ENCODE results near the gene NRG2. TPM values are rescaled to one million over a fixed set of nuclear protein-coding genes. Genes with fewer than 3 reads are reported as not detected.

Gene NRG2
- total and polyA plus RNA-seq, 2 of the 4 experiments (the other 2 are of a cell fraction) = 0.18 TPM; not detected in 1

- CTCF ChIA-PET = no interaction called here
- intact Hi-C loops (cut with micrococcal nuclease) = no loop called here
These were observed 141.9 kb downstream of the NRG2 start for GRCh38 chr5:139901251-139901575.

More at GRCh38 chr5:139901251-139901575, 141.9 kb downstream of the NRG2 start:
- Histone ChIP-seq H3K36me3 (ENCODE audit: control insufficient read depth, insufficient read depth, low read length) (no peaks in the 10 kb centered on the region), H3K14ac (replicated peaks; ENCODE audit: low read depth, low read length) (no peak overlapping the region), H3K9me3 (ENCODE audit: control insufficient read depth, insufficient read depth, low read length) (no peaks in the 10 kb centered on the region), H2BK120ac (ENCODE audit: low read depth, low read length) (no peak overlapping the region), H4K91ac (ENCODE audit: insufficient read depth, low read depth, low read length) (no peak overlapping the region), H2AK9ac (replicated peaks; ENCODE audit: low read depth, low read length, poor library complexity) (no peak overlapping the region), H3K79me1 (ENCODE audit: low read depth in 1 of 2, low read length in 2 of 2) (no peaks in the 10 kb centered on the region), H2BK15ac (ENCODE audit: low read depth, low read length) (no peak overlapping the region), H3K9ac (ENCODE audit: low read depth, low read length) (no peak overlapping the region), H2AK5ac (ENCODE audit: low read depth, low read length) (no peak overlapping the region), H4K5ac (ENCODE audit: low read depth, low read length) (no peak overlapping the region), H3K9me1 (ENCODE audit: insufficient read depth, low read length) (no peaks in the 10 kb centered on the region), H3K4me3 (ENCODE audit: insufficient read depth, low read depth, low read length) (no peak overlapping the region), H3K4me1 (ENCODE audit: control insufficient read depth, insufficient read depth, low read length) (no peaks in the 10 kb centered on the region; the same call in 1 of the 2 replicates), H3K27me3 (ENCODE audit: control insufficient read depth, insufficient read depth, low read length) (peaks cover 92% of the 10 kb centered on the region), H4K20me1 (ENCODE audit: insufficient read depth, low read length) (no peaks in the 10 kb centered on the region), H4K8ac (ENCODE audit: low read depth in 2 of 2, low read length in 2 of 2) (no peak overlapping the region), H2BK20ac (ENCODE audit: low read depth, low read length) (no peak overlapping the region), H3K4me2 (ENCODE audit: low read depth, low read length) (no peak overlapping the region), H2BK5ac (ENCODE audit: low read depth, low read length, poor library complexity, severe bottlenecking) (no peak overlapping the region), H3K27ac (ENCODE audit: insufficient read depth, low read length) (no peak overlapping the region), H2AFZ (replicated peaks; ENCODE audit: low read length, poor library complexity) (no peak overlapping the region), H3K23ac (ENCODE audit: low read depth, low read length) (no peak overlapping the region), H3K18ac (ENCODE audit: low read depth, low read length) (no peak overlapping the region), H3K4ac (ENCODE audit: low read depth, low read length) (no peak overlapping the region), H3K56ac (ENCODE audit: extremely low read depth, insufficient read depth, low read length) (no peak overlapping the region)
- WGBS, 2 experiments (ENCODE audit: extremely low coverage in 2 of 2, insufficient read length in 1 of 2) = 80% methylated on average over 1 of the region's 2 CpGs; no CpG with 5 or more reads in 1 of the 2 experiments
- POLR2A ChIA-PET (ENCODE audit: unreplicated experiment) = no interaction called here
- TF ChIP-seq RFX5 (IDR thresholded peaks at IDR 0.05; ENCODE audit: low read depth, low read length) = no peak
- TF ChIP-seq CHD1 (IDR thresholded peaks at IDR 0.05; ENCODE audit: low read depth, low read length) = no peak
- TF ChIP-seq POLR2A (IDR thresholded peaks at IDR 0.05; ENCODE audit: low read depth, low read length) = no peak
- TF ChIP-seq CTCF (conservative IDR thresholded peaks at IDR 0.05; ENCODE audit: low read depth, low read length) = no peak
- BruUV-seq (replicated peaks) = no TSS peak
- dilution Hi-C loops (cut with HindIII; ENCODE audit: low sequenced_read_pairs, unreplicated experiment) (no loop called here), in situ Hi-C loops (cut with MboI; ENCODE audit: low sequenced_read_pairs) (no loop called here)
- DNase-seq = no peak
- ATAC-seq (ENCODE audit: low read depth) = no peak

Measured in IMR-90 (cell line).